HG03521 (cell line): ENCODE results near the gene LZTFL1.

Experiments
- ATAC-seq: cut with Tn5 transposase; IDR thresholded peaks from one replicate; pipeline ENCODE4 v1.9.1; 2021; ENCODE audit warnings: mild to moderate bottlenecking, moderate library complexity; ENCODE audit not compliant: unreplicated experiment

LZTFL1 gene

GRCh38 chr3:45814322-45814721 is 27.6 kb downstream of the LZTFL1 start:
- no peak for ATAC-seq

DNA sequence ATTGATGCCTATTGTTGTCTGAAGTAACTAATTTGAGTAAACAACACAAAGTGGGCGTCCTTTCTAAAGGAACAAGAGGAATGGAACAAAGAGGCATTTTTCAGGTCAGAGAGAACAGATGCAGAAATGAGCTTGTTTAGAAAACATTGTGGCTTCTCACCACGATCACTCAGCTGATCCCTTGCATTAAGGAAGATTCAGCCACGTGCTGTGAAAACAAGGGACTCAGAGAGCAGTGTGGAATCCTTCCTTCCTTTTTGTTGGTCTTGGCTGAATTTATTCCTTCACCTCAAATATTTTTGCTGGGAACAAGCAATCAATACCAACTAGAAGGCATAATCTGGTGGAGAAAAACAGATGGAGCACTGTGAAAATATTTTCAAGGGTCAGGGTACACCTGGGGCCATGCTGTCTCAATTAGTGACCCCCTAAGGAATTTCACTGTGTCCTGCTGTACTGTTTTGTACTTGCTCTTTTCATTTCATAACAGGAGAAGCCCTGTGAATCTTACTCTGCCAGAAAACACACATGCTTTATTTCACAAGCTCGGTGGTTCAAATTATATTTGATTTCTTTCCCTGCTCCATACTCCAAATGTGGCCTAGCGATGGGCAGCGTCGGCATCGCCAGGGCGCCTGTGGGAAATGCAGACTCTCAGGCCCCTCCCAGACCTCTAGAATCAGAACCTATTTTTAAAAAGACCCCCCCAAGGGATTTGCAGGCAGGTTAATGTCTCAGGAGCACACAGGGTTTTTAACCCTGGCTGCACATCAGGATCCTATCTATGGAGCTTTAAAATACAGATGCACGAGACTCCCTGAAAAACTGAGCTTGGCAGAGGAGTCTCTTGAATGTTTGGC is 34.0 kb downstream of the LZTFL1 start:
- ATAC-seq: no peak

GRCh38 chr3:45807133-45807532 is 34.8 kb downstream of the LZTFL1 start:
- no peak for ATAC-seq

DNA sequence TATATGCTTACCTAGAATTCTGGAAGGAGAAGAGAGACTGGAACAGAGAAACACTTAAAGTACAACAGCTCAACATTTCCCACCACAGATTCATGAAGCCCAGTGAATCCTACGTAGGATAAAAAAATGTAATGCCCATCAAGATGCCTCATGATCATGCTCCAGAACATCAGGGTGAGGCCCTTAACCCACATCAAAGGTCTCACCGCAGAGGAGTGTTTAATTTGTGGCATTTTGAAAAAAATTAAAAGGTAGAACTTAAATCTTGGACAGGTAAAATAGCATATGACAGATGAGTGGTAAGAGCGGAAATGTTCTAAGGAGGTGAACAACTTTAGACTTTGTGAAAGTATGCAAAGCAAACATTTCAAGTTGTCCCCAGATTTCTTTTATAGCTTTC is 35.8 kb downstream of the LZTFL1 start:
- ATAC-seq: no peak

- ATAC-seq: no peak
Observed at GRCh38 chr3:45803252-45803935, 38.5 kb downstream of the LZTFL1 start.

DNA sequence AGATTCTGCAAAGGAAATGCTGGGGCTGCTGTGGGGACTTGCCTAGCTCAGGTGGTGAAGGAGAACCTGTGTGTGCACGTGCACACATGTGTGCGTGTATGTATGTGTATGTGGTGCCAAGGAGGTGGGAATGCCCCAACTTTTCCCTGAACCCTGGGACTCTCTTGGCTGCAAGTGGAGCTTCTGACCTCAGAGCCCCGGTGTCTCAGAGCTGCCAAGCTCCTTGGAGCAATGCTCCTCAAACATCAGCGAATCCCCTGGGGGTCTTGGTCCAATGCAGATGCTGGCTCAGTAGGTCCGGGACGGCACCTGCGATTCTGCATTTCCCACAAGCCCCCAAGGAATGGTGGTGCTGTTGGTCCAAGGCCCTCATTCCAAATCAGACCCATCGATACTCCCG is 39.8 kb downstream of the LZTFL1 start:
- no peak for ATAC-seq

DNA sequence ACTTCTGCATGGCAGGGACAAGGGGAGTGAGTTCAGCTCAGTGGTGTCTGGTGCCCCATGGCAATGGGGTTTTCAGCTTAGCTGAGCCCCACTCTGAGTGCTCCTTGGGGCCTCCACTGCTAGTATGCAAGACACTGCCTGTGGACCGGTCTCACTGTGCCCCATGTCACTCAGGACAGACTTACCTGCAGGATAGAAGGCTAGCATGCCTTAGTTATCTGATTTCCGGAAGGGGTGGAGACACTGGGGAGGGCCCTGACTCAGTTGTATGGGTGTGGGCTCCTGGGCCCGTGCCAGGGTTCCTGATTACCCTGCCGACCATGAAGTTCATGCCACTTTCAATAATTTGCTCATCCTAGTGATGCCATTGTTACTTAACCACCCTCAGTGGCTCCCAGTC is 41.3 kb downstream of the LZTFL1 start:
- ATAC-seq: no peak

- ATAC-seq: no peak
Observed at GRCh38 chr3:45799586-45799985, 42.3 kb downstream of the LZTFL1 start.

GRCh38 chr3:45798034-45798433 is 43.9 kb downstream of the LZTFL1 start:
- ATAC-seq: no peak

DNA sequence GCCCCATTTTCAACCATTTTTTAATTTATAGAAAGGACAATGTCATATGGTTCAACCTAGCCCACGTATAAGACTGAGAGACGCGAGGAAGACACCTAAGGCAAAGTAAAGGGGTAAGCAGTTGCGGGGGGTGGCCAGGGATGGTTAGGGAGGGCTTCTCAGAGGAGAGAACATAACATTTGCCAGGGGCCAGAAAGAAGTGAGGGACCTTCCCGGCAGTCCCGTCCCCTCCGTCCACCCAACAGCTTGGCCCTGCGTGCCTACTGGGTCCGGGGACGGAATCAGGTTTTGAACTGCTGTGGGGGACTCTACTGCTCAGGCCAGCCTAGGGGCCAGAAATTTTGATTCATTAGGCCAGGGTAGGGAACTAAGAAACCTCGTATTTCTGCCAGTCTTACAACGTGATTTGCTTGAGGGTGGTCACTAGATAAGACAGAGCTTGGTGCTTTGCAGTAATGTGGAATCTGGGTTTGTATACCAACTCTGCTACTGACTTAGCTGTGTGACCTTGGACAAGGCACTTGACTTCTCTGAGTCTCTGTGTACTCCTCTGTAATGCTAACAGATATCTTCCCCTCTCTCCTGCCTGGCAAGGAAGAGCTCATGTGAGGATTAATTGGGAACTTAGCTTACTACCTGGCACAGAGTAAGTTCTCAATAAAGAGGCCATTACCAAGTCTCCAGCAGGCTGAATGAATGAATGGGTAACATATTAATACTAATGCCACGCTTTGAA is 44.8 kb downstream of the LZTFL1 start:
- no peak for ATAC-seq

DNA sequence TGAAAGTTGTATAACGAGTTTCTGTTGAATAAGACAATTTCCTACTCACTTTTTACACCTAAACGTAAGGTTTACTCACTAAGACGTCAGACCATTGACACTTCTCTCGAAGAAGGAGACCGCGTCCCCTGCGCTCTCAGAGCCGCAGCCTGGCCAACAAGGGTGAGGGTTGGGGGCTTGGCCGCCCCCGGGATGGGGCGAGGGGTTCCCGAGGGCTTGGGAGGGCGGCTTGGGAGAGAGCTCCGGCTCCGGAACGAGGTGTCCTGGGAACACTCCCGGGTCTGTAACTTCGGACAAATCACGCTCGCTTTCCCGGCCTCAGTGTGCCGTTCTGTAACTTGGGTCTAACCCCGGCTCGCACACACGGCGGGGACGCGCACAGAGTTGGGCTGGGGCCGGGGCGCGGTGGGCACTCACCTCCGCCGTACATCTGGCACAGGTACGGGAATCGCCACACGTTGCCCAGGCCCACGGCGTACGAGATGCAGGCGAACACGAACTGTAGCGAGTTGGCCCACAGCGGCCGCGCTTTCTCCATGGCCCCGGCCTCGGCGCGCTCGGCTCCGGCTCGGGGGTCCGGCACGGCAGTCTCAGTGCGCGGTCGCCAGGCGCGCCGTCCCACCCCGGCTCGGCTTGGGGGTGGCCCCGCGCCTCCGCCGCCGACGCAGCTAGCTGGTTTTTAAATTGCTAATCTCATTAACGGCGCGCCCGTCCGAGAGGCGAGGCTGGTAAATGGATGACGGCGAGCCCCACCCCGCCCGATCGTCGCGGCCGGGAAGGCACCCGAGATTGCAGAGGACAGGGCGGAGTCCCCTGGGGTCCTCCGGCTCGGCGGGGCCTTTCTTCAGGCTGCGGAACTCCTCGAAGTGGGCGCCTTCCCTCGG is 45.8 kb downstream of the LZTFL1 start, which contains the start of gene SLC6A20:
Gene SLC6A20 (minus strand): TSS at position 655 of the 884 bp plus-strand sequence. CDS start 117 bp downstream, at position 538.
- ATAC-seq: no peak

DNA sequence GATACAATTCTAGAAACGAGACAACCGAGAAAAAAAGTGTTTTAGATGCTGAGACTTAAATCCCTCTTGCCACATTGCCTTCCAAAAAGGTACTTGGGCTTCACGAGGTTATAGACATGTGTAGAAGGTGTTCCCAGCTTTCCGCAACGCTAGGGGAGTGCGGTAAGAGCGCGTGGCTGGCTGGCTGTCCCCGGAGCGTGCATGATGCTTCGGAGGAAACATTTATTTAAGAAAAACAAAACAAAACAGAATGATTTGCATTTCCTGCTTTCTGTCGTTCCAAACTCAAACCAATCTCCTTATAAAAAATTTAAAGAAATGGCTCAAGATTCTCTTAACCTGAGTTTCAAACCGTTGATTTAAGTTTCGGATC is 46.4 kb downstream of the LZTFL1 start:
- ATAC-seq: no peak

- ATAC-seq: no peak
Observed at GRCh38 chr3:45794660-45795059, 47.3 kb downstream of the LZTFL1 start.

GRCh38 chr3:45794177-45794560 is 47.8 kb downstream of the LZTFL1 start:
- no peak for ATAC-seq

- no peak for ATAC-seq
Observed at GRCh38 chr3:45793482-45794176, 48.3 kb downstream of the LZTFL1 start.

- no peak for ATAC-seq
Observed at GRCh38 chr3:45792516-45793172, 49.3 kb downstream of the LZTFL1 start.

GRCh38 chr3:45792036-45792435 is 49.9 kb downstream of the LZTFL1 start:
- ATAC-seq: no peak

DNA sequence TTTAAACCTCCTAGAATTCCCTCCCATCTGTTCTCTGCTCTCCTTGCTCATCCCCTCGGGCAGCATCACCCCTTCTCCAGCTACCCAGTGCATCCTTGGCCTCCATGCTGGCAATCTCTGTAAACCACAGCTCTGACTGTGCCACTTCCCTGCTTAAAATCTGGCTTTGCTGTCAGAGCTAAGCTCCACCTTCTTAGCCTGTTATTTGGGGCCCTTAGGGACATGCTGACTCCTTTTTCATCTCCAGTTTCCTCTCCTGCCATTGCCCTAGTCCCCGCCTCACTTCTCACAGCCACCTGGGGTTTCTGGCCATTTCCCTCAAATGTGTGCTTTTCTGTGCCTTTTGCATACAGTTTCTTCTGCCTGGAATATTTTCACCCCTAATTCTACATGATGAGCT is 51.3 kb downstream of the LZTFL1 start:
- no peak for ATAC-seq

DNA sequence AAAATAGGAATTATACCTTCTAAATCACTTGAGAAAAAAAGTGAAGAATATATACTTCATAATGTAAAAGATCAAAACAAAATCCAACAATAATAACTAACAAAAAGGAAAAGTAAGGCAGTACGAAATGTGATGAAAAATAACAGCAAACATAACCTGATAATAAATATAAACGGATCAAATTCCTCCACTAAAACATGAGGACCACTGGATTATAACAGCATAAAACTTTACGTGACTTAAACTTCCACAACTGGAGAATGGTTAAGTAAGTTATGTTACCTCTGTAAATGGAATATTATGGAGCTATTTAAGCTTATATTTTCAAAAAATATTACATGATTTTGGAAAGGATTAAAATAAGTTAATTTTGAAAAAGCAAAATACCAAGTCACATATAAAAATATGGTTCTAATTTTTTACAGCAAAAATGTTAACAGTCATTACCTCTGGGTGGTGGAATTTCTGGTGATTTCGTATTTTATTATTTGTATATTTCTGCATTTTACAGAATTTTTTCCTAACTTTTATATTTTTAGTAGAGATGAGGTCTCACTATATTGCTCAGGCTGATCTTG is 52.6 kb downstream of the LZTFL1 start:
- no peak for ATAC-seq
